Pons (tissue), 1 donor: Measurements from ENCODE around the gene REEP6.
"Not testable (repeated sequence)": the region's sequence is repeated elsewhere in the genome, so short reads cannot be mapped to it uniquely, and the experiment has no call there.

Experiments used
- DNase-seq: peaks from one replicate; pipeline ENCODE4 v3.0.0-alpha.2; 2016; ENCODE audit warnings: low spot score

REEP6 gene

DNA sequence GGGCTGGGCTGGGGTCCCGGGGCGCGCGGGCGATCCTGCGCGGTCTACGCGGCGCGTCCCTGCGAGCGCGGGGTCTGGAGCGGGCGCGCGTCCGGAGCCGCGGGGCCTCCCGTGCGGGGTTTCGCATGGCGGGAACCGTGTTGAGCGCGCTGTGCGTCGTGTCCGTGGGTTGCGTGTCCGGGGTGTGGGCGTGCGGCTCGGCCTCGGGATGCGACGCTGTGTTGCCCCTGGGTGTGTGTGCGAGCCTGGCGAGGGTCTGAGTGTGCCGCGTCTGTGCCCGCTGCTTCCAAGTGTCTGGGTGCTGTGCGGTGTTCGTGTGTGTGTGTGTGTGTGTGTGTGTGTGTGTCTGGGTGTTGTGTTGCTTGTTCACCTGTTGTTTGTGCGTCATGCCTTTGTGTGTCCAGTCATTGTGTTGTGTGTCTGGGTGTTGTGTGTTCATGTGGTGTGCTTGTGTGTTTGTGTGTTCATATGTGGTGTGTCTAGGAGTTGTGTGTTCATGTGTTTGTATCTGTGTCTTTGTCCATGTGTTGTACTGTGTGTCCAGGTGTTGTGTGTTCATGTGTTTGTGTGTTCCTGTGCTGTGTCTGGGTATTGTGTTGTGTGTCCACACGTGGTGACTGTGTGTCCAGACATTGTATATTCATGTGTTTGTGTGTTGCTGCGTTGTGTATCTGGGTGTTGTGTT, 33.4 kb downstream of the REEP6 start:
- DNase-seq = no peak

DNA sequence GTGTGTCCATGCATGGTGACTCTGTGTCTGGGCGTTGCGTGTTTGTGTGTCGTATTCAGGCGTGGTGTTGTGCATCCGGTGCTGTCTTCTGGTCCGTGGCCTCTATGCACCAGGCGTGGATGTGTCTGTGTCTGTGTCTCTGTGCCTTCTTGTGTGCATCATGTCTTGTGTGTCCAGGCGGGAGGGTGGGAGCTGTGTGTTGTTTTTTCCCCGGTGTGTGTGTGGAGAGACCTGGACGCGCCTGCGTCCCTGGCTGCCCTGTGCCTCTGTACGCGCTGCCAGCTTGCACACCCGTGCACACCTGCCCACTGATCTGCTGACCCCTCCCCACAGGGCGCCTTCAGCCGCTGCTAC, 34.0 kb downstream of the REEP6 start:
- no peak for DNase-seq

DNA sequence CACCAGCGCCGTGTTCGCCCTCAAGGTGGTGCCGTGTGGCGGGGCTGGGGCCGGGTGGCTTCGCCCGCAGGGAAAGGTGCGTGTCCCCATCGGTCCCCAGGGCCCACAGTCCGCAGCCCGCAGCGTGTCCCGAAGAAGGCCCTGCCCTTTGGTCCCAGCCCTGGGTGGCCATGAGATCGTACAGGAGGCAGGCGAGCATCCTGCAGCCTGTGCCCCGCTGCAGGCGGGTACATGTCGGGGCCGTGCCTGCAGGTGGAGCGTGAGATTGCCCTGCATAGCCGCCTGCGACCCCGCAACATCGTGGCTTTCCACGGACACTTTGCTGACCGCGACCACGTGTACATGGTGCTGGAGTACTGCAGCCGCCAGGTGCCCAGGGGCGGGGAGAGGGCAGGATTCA, 34.4 kb downstream of the REEP6 start:
- DNase-seq = no peak

DNA sequence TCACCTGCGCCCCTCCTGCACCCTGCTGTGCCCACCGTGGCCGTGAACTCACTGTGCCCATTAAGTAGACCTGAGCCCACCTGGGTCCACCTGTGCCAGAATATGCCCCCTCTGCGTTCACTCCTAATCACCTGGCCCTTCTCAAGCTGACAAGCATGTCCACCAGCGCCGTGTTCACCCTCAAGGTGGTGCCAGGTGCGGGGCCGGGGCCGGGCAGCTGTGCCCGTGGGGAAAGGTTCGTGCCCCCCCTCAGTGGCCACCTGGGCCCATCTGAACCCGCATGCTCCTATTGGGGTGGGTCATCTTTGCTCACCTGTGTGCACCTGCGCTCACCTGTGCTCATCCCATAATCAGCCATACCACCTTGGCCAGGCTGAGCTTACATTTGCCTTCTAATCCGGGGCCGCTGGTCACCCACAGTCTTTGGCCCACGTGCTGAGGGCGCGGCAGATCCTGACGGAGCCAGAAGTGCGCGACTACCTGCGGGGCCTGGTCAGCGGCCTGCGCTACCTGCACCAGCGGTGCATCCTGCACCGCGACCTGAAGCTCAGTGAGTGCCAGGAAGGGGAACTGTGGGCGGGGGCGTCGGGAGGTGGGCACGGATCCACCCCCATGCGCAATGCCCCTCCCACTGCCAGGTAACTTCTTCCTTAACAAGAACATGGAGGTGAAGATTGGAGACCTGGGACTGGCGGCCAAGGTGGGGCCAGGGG, 35.2 kb downstream of the REEP6 start:
- no peak for DNase-seq

DNA sequence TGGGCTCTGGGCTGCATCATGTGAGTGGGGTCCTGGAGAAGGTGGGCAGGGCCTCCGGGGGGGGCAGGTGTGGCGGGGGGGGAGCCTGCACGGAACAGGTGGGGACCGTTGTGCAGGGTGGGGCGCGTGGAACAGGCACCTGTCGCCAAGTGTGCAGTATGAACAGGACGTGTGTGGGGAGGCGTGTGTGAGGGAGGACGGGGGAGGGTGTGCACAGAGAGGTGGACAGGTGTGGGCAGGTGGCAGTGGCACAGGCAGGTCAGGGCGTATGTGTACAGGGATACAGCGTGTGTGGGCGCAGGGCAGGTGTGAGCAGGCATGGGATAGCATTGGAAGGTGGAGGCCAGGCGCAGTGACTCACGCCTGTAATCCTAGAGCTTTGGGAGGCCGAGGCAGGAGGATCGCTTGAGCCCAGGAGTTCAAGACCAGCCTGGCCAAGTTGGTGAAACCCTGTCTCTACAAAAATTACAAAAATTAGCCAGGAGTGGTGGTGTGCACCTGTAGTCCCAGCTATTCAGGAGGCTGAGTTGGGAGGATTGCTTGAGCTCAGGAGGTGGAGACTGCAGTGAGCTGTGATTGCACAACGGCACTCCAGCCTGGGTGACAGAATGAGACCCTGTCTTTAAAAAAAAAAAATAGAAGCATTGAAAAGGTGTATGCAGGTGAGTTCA, 36.1 kb downstream of the REEP6 start:
- DNase-seq = no peak

DNA sequence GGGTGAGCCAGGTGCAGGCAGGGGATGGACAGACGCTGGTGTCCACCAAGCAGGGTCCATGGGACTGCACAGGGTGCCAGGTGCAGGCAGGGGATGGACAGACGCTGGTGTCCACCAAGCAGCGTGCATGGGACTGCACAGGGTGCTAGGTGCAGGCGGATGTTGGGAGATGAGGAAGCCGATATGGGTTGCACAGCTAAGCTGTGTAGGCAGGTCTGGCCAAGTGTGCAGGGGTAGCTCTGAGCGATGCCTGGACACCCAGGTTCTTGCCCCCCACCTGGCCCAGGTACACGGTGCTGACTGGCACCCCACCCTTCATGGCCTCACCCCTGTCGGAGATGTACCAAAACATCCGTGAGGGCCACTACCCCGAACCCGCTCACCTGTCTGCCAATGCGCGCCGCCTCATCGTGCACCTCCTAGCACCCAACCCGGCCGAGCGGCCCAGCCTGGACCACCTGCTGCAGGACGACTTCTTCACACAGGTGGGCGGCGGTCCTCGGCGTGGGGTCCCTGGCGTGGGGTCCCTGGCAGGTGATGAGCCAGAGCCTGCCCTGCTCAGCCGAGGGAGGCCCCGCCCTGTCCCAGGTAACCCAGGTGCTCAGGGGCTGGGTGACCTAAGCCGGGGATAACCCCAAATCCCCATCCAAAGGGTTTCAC, 36.8 kb downstream of the REEP6 start:
- DNase-seq = no peak

DNA sequence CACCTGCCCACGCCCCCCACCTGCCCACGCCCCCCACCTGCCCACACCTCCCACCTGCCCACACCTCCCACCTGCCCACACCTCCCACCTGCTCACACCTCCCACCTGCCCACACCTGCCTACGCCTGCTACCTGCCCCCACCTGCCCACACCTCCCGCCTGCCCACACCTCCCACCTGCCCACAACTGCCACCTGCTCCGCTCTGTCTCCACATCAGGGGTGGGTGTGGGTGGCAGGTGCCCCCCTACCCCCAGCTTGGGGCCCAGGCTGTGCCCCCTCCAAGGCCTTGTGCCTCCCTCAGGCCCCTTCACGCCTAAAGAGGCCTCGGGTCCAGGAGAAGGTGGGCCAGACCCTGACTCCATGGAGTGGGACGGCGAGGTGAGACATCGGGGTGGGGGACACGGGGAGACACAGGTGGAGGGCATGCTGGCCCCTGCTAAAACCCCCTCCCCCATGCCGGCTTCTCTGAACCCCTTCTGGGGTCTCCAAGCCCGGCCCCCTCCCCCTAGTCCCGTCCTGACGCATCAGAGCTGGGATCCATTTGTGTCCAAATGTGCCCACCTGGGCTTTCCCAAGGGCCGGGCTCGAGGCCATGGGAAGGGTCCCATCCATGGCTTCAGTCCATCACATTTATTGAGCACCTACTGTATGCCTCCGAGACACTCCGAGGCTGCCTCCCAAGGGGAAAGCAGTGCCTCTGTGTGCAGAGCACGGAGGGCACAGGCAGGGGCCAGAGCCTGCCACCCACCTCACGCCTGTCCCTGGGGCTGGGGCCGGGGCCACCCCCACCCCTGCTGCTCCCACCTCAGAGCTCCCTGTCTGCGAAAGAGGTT, 37.8 kb downstream of the REEP6 start:
- DNase-seq = no peak

DNA sequence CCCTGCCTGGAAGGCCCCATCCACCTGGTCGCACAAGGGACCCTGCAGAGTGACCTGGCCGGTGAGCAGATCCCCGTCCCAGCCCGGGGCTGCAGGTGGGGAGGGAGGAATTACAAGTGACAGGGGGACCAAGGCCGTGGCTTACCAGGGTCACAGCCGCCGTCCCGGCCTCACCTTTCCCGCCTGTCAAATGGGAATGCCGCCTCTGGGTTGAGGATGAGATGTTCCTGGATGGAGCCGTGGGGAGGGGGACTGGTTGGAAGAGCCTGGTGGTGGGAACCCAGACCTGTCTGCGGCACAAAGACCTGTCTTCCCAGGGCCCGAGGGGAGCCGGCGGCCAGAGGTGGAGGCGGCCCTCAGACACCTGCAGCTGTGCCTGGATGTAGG, 38.4 kb downstream of the REEP6 start:
- DNase-seq = no peak

DNA sequence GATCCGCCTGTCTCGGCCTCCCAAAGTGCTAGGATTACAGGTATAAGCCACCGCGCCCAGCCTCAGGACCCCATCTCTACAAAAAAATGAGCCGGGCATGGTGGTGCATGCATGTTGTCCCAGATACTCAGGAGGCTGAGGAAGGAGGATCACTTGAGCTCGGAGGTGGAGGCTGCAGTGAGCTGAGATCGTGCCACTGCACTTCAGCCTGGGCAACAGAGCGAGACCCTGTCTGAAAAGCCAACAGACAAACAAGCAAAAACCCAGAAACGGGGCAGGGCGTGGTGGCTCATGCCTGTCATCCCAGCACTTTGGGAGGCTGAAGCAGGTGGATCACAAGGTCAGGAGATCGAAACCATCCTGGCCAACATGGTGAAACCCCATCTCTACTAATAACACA, 39.9 kb downstream of the REEP6 start:
- not testable (repeated sequence) for DNase-seq

DNA sequence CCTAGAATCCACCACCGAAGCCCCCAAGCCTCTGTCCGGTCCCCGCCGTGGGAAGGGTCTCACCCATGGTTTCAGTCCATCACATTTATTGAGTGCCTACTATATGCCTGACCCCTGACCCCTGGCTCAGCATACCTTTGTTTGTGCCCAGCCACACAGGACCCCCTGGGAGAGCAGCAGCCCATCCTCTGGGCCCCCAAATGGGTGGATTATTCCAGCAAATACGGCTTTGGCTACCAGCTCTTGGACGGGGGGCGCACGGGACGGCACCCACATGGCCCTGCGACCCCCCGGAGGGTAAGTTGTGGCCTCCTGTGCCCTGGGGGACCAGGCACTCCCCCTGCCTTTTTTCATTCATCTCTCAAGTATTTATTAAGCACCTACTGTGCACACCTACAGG, 40.6 kb downstream of the REEP6 start:
- DNase-seq = no peak

DNA sequence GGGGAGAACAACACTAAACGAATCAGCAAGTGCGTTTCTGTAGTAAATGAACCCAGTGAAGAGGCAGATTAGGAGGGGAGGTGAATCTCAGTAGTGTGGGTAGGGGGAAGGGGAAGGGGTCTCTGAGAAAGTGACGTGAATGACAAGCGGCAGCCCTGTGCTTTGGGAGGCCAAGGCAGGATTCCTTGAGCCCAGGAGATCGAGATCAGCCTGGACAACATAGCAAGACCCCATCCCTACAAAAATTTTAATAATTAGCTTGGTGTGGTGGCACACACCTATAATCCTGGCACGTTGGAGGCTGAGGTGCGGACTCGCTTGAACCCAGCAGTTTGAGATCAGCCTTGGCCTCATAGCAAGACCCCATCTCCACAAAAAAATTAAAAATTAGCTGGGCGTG, 41.0 kb downstream of the REEP6 start:
- DNase-seq = no peak

DNA sequence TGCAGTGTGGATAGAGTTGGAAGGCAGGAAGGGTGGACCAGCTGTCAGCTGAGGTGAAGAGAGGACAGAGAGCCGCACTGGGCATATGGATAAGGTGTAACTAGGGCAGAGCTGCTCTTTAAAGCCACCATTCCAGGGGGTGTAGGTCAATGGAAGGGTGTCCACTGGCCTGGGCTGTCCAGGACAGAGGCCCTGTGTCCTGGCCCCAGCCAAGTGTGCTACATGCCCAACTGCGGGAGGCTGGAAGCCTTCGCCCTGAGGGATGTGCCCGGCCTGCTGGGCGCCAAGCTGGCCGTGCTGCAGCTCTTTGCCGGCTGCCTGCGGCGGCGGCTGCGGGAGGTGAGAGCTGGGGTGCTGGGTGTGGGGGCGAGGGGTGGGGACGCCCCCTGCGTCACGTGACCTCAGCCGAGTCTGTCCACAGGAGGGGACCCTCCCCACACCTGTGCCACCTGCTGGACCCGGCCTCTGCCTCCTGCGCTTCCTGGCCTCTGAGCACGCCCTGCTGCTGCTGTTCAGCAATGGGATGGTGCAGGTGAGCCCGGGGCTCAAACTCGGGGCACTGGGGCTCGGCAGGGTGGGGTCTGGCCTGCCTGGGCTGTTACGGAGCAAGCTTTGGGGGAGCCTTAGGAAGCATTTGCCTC, 42.6 kb downstream of the REEP6 start:
- DNase-seq = no peak

DNA sequence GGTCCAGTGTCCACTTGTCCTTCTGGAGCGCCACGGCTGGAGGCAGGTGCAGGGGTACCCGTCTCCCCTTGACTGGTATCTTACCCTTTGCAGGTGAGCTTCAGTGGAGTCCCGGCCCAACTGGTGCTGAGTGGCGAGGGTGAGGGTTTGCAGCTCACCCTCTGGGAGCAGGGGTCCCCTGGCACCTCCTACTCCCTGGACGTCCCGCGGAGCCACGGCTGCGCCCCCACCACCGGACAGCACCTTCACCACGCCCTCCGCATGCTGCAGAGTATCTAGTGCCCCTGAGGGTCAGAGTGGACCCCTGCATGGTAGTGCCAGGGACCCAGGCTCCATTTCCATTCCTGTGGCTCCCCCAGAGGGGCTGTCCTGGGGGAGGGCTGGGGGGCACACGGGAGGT, 44.0 kb downstream of the REEP6 start:
- no peak for DNase-seq

DNA sequence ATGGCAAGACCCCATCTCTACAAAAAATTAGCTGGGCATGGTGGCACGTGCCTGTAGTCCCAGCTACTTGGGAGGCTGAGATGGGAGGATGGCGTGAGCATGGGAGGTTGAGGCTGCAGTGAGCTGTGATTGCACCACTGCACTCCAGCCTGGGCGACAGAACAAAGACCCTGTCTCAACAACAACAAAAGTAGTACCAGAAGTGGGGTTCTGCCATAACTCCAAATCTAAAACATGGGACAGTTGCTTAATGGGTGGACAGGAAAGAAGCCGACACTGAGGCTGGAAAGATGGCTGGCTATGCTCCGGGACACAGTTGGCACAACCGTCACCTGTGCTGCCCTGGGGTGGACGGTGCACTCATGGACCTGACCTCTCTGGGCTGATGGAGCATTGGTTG, 44.7 kb downstream of the REEP6 start:
- DNase-seq = not testable (repeated sequence)

DNA sequence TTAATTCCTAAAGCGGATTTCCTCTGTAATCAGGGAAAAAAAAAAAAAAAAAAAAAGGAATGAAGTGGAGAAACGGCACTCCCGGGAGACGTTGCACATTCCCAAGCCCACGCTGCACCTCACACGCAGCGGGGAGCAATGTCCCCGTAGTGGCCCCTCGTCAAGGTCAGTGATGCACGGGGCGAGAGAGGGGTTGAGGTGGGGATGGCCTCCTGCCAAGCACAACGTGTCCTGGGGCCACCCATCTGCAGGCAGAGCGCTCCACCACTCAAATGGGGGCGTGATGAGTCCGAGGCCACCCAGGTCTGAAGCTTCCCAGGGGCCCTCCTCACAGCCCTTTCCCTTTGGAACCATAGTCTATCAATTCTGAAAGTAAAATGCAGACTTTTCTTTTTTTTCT, 48.0 kb downstream of the REEP6 start:
- no peak for DNase-seq

DNA sequence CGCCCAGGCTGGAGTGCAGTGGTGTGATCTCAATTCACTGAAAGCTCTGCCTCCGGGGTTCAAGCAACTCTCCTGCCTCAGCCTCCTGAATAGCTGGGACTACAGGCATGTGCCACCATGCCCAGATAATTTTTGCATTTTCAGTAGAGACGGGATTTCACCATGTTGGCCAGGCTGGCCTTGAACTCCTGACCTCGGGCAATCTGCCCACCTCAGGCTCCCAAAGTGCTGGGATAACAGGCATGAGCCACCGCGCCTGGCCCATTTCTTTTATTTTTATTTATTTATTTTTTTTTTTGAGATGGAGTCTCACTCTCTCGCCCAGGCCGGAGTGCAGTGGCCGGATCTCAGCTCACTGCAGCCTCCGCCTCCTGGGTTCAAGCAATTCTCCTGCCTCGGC, 48.8 kb downstream of the REEP6 start:
- not testable (repeated sequence) for DNase-seq

DNA sequence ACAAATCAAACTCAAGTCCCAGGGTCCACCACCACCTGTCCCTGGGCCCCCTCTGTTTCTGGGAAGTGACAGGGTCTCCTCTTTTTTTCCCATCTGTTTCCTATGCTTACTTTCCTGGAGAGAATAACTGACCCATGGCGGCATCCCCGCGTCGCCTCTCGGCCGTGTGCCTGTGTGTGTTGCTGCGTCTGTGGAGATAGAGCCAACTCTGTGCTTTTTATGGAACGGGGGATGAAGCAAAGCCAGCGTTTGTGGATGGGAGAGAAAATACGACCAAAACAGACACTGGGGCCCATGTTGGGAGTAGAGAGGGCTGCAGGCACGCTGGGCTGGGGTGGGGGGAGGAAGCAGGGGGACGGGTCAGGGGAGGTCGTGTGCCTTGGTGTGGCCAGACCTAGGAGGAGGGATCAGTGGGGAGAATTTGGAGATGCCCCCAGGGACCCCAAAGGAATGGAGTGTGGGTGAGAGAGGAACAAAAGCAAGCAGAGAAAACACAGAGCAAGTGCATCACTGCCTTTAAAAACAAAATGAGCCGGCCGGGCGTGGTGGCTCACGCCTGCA, 49.5 kb downstream of the REEP6 start:
- no peak for DNase-seq
